MG63 (cell line): ENCODE data around the gene CDH23. TPM values are rescaled to one million over a fixed set of nuclear protein-coding genes. Genes with fewer than 3 reads are reported as not detected.

Experiments used
- DNase-seq: peaks from one replicate; pipeline ENCODE4 v3.0.0-alpha.2; 2020
- H3K27me3 ChIP-seq: fragments of 250-450 bp; sonication (Bioruptor Pico); 2 replicates; pipeline ENCODE4 v1.5.1; 2020; ENCODE audit warnings: mild to moderate bottlenecking, moderate library complexity
- H3K36me3 ChIP-seq: fragments of 250-450 bp; sonication (Bioruptor Pico); 2 replicates; pipeline ENCODE4 v1.5.1; 2020; ENCODE audit warnings: mild to moderate bottlenecking, moderate library complexity
- H3K4me3 ChIP-seq: fragments of 250-450 bp; sonication (Bioruptor Pico); 2 replicates; pipeline ENCODE4 v1.5.1; 2020; ENCODE audit warnings: mild to moderate bottlenecking, moderate library complexity
- H3K9me3 ChIP-seq: fragments of 250-450 bp; sonication (Bioruptor Pico); 2 replicates; pipeline ENCODE4 v1.5.1; 2020; ENCODE audit warnings: mild to moderate bottlenecking, moderate library complexity
- total RNA-seq: library from RNA; depleted of rRNA; stranded (reverse); fragments of >200 nt; shearing (Covaris generic); gene quantifications from 2 replicates; pipeline ENCODE4 v1.2.3, GENCODE V29; 2014; ENCODE audit warnings: low replicate concordance

The CDH23 gene
- total RNA-seq, 1 experiment from 2014 or later, result 0.07 TPM

DNA sequence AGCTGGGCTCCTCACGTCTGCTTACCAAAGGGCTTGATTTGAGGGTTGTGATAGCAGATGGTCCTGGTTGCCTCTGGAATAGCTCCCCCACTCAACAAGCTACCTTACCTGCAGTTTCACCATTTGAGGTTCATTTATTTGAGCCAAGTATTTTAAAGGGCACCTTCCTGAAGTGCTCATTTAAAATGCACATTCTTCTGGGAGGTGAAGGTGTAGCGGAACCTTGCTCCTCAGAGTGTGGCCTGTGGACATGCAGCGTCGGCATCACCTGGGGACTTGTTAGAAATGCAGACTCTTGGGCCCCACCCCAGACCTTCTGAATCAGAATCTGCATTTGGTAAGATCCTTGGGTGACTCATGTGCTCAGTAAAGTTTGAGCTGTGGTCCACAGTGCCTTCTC, 2.3 kb downstream of the CDH23 start:
- DNase-seq, result no peak
- Histone ChIP-seq H3K9me3 (no peaks in the 10 kb centered on the region), H3K27me3 (peaks cover 25% of the 10 kb centered on the region), H3K36me3 (no peaks in the 10 kb centered on the region), H3K4me3 (no peak overlapping the region)

DNA sequence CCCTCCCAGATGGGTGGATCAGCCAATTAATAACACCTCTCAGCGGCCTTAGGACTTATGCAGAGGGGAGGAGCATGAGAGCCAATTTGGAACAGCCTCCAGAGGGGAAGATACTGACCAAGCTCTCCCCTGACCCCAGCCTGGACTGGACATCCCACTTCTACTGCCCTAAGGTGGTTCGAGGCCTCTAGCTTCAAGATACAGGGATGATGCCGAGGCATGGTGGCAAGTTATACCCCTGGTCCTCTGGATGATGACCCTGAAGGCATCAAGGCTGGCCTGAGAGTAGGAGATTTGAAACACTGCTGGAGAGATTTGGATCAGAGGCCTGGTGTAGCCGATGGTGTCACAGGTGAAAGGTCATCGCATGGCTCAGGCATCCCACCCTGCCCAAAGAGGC, 3.2 kb downstream of the CDH23 start:
- no peaks in the 10 kb centered on the region for H3K36me3 ChIP-seq
- no peak for DNase-seq
- no peak overlapping the region for H3K4me3 ChIP-seq
- H3K9me3 ChIP-seq, result no peaks in the 10 kb centered on the region
- peaks cover 25% of the 10 kb centered on the region for H3K27me3 ChIP-seq

DNA sequence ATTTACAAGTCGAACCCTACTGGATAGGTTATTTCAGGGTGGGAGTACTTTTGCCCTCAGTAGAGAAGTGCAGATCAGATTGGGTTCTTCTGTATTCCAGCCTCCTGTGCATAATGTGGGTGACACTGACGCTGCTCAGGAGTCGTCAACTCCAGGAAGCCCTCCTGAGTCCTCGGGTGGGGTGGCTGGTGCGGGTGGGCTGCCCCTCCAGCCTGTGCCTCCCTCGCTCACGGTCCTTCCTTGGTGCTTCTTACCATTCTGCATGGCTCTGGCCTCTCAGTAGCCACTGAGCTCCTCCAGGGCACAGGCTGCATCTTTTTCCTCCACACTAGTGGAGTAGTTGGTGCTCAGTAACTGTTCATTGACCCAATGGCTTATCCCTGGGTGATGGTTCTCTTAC, 4.3 kb downstream of the CDH23 start:
- H3K36me3 ChIP-seq, result no peaks in the 10 kb centered on the region
- peaks cover 23% of the 10 kb centered on the region for H3K27me3 ChIP-seq
- no peaks in the 10 kb centered on the region for H3K9me3 ChIP-seq
- no peak for DNase-seq
- H3K4me3 ChIP-seq, result no peak overlapping the region

DNA sequence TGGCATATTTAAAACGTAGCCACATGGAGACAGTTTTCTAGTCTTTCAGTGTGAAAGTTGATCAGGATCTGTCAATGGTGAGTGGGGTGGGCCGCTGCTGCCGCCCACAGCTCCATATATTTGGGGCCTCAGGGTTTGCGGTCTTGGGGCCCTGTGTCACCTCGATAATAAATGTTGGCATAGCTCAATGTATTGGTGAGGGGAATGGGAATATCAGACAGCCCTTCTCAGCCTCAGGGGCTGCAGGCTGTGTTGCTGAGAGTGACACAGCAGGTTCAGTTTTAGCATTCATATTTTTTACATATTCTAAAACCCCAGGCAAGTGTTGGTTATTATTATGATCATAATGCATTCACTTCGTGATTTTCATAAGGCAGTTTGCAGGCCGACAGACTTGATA, 5.3 kb downstream of the CDH23 start:
- no peak overlapping the region for H3K4me3 ChIP-seq
- DNase-seq, result no peak
- H3K36me3 ChIP-seq, result no peaks in the 10 kb centered on the region
- no peaks in the 10 kb centered on the region for H3K9me3 ChIP-seq
- peaks cover 22% of the 10 kb centered on the region for H3K27me3 ChIP-seq

DNA sequence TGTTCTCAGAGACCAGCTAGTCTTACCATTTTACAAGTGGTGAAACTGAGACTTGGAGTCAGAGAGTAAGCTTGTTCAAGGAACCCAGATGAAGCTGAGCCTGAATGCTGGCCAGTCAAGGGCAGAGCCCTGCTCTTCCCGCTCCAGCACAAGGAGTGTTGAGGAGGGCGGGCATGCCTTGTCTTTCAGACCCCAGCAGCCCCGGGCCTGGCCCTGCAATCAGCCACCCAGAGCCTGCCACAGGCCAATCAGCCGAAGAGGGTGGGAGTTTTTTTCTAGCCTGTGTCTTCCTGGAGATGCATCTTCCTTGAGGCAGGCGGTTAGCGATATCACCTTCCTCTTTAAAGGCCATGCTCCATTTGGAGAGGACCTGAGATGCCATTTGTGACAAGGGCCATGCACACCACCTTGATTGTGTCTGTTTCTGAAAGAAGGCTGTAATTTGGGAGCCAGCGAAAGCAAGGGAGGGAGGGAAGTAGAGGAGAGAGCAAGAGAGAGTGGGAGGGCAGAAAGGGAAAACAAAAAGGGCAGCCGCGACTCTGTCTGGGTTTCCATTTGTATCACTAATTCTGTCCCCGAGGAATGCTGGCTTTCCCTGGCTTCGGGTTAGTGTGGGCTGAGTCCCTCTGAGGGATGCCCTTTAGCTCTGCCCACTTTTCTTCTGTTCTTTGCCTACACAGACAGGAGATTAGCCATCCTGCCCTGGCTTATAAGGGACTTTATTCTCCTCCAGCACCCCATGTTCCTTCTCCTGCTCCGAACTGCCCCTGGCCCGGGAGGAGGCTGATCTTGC, 8.0 kb downstream of the CDH23 start:
- Histone ChIP-seq H3K27me3 (no peaks in the 10 kb centered on the region), H3K36me3 (no peaks in the 10 kb centered on the region), H3K9me3 (no peaks in the 10 kb centered on the region), H3K4me3 (no peak overlapping the region)
- DNase-seq, result no peak

DNA sequence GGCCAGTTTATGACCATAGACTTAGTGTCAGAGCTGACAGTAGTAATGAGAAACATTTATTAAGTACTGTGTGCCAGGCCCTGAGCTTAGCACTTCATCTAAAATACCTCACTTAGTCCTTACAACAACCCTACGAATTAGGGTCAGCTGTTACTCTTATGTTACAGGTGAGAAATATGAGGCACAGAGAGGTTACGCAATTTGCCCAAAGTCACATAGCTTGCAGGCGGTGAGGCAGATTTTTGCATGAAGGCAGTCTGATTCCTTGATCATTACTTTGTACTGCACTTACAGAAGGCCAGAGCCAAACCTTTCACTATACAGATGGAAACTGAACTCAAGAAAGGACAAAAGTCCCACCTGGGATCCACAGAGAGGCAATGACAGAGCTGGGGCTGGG, 10.2 kb downstream of the CDH23 start:
- Histone ChIP-seq H3K27me3 (no peaks in the 10 kb centered on the region), H3K36me3 (no peaks in the 10 kb centered on the region), H3K4me3 (no peak overlapping the region), H3K9me3 (peaks cover 9% of the 10 kb centered on the region)
- DNase-seq, result no peak

DNA sequence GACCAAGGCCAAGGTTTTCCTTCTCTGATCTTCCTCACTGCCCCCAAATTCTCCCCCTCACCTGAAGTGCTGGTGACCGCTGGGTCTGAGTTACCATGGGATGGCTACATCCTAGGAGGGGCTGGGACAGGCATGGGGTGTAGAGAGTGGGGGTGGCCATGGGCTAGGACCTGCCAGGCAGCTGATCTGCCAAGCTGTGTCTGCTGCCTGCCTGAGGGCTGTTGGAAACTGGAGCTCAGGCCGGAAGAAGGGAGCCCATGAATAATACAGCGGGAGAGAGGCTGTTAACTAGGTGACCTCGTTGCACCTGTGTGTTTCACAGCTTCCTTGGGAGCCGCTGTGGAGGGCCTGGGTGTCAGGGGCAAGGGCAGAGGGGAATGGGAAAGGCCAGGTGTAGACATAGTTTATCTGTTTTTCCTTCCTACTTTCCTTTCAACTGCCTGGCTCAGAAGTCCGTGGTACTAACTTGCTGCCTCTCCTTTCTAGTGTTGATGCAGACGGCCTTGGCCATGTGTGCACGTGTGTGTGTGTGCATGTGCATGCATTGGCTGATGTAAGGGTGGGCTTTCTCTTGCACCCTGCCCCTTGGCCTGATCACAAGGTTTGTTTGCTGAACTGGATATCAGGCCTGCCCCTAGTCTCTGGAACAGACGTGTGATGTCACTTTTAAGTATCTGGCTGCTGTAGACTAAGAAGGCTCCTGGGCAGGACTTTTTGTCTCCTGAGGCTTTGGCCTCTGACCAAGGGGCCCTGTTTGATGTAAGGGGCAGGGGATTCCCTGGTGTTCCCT, 11.9 kb downstream of the CDH23 start:
- peaks cover 3% of the 10 kb centered on the region; the same call in 1 of the 2 replicates for H3K27me3 ChIP-seq
- no peak for DNase-seq
- no peak overlapping the region for H3K4me3 ChIP-seq
- H3K36me3 ChIP-seq, result no peaks in the 10 kb centered on the region
- H3K9me3 ChIP-seq, result peaks cover 11% of the 10 kb centered on the region

DNA sequence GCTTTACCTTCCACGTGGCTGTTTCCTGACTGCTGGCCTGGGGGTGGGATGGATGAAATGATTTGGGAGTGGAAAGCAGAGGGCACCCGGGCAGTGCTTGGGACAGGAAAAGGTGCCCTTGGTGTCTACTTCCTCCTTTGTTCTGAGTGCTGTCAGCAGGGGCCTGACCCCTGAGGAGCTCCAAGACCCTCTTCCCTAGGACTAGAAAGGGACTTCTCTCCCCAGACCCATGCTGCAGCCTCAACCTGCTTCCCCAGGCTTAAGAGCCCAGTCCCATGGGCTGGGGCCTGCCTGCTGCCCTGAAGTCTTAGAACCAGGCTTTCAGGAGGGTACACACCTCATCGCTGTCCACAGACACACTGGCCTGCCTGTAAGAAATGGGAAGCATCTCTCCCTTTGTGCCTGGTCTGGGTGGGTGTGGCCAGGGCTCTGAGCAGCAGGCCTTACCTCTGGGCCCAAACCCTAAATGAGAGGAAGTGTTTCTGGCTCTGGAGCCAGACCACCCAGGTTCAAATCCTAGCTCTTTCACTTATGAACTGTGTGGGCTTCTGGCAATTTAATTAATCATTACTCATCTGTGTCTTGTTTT, 12.9 kb downstream of the CDH23 start:
- Histone ChIP-seq H3K9me3 (peaks cover 11% of the 10 kb centered on the region), H3K36me3 (no peaks in the 10 kb centered on the region), H3K27me3 (peaks cover 3% of the 10 kb centered on the region; the same call in 1 of the 2 replicates), H3K4me3 (no peak overlapping the region)
- no peak for DNase-seq

DNA sequence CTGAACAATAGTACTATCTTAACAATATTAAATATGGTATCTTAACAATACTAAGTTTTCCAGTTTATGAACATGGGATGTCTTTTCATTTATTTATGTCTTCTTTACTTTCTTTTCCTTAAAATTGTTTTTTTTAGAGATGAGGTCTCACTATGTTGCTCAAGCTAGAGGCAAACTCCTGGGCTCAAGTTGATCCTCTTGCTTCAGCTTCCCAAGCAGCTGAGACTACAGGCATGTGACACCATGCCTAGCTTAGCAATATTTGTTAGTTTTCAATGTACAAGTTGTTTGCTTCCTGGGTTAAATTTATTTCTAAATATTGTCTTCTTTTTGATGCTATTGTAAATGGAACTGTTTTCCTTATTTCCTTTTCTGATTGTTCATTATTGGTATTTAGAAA, 16.9 kb downstream of the CDH23 start:
- Histone ChIP-seq H3K4me3 (no peak overlapping the region), H3K36me3 (no peaks in the 10 kb centered on the region), H3K9me3 (peaks cover 11% of the 10 kb centered on the region), H3K27me3 (peaks cover 6% of the 10 kb centered on the region; the same call in 1 of the 2 replicates)
- no peak for DNase-seq

DNA sequence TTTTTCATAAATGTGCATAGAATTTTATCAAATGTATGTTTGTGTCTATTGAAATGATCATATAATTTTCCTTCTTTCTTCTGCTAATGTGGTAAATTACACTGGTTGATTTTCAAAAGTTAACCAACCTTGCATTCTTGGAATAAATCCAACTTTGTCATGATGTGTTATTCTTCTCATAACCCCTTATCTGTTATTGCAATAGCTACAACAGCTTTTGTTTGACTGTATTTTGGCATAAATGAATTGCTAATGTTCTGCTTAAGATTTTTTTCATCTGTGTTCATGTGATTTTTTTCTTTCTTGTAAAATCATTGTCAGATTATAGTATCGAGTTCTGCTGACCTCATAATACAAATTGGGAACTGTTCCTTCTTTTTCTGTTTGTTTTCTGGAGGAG, 17.6 kb downstream of the CDH23 start:
- no peak for DNase-seq
- Histone ChIP-seq H3K36me3 (no peaks in the 10 kb centered on the region), H3K27me3 (peaks cover 6% of the 10 kb centered on the region; the same call in 1 of the 2 replicates)

DNA sequence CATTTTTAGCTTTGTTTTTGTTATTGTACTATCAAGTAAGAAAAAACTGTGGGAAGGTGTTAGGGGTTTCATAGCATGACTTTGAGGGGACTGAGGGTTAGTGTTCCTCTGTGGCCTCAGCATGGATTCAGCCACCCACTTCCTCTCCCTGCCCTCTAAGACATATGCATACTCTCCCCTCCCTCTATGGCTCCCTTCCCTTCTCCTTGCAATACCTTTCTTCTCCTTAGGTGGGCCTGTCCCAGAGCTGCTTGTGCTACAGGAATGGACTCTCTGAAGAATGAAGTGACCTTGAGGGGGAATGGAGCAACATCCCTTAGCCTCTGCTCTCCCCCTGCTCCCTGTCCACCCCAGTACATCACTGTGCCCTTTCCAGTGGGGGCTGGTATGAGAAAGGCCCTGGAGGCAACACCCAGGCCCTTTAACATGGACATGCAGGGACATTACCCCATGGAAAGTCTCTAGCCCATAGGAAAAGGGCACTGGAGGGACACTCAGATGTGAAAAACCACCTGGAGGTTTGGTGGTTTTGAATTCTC, 22.4 kb downstream of the CDH23 start:
- H3K27me3 ChIP-seq, result 0 out of 2 replicates have a peak, but pooled peaks cover 2% of the 10 kb centered on the region
- DNase-seq, result no peak

More for the DNA sequence above, 17.6 kb downstream of the CDH23 start:
- peaks cover 11% of the 10 kb centered on the region for H3K9me3 ChIP-seq
- H3K4me3 ChIP-seq, result no peak overlapping the region

DNA sequence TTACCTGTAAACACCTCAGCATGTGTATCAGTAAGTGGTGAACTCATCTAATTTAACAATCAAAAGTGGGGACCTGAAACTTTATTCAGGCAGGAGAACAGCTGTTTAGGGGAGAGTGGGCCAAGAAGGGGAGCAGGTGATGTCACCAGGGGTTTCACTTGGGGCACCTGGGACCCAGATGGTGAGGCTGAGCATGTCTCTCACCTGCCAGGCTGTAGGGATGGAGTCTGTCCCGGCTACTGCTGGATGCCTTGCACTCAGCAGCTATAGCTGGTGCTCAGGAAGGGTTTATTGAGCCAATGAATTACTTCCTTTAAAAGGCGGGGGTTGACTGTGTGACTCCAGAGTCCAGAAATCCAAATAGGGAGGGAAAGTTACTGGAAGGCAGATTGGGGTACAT, 23.0 kb downstream of the CDH23 start:
- H3K9me3 ChIP-seq, result no peaks in the 10 kb centered on the region
- 0 out of 2 replicates have a peak, but pooled peaks cover 2% of the 10 kb centered on the region for H3K27me3 ChIP-seq
- H3K36me3 ChIP-seq, result no peaks in the 10 kb centered on the region
- no peak for DNase-seq
- no peak overlapping the region for H3K4me3 ChIP-seq

More for the DNA sequence above, 22.4 kb downstream of the CDH23 start:
- H3K9me3 ChIP-seq, result no peaks in the 10 kb centered on the region
- H3K4me3 ChIP-seq, result no peak overlapping the region
- no peaks in the 10 kb centered on the region for H3K36me3 ChIP-seq

DNA sequence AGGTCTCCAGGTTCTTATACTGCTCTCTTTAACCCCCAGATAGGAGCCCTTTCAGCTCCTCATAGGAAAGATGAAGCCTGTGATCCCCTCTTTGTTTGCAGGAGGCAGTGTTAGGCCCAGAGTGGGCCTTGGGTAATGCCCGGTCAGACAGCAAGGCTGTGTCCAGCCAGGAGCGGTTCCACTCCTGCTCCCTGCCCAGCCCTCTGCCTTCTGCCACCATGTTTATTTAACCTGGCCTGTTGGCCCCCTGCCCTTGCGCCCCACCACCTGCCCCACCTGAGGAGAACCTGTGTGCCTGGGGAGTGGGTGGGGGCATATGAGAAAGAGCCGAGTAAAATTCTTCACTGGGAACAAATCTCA, 24.3 kb downstream of the CDH23 start:
- Histone ChIP-seq H3K36me3 (no peaks in the 10 kb centered on the region), H3K4me3 (no peak overlapping the region), H3K9me3 (no peaks in the 10 kb centered on the region), H3K27me3 (no peaks in the 10 kb centered on the region)
- DNase-seq, result no peak

DNA sequence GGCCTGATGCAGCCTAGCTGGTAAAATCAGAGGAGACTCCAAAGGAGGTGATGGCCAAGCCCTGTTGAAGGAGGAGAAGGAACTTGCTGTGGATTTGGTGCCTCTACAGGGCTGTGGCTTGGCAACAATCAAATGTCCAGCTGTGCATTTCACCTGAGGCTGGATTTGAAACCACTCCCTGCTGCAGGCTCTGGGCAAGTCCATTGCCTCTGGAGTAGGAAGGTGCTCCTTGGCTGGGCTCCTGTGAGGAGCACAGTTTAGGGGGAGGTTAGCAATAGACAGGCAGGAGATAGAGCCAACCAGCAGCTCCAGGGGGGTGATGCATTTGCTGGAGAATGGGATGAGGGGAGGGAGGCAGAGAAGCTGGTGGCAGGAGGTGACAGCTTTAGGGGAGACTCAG, 26.5 kb downstream of the CDH23 start:
- DNase-seq, result no peak
- H3K27me3 ChIP-seq, result no peaks in the 10 kb centered on the region
- H3K36me3 ChIP-seq, result no peaks in the 10 kb centered on the region
- H3K9me3 ChIP-seq, result no peaks in the 10 kb centered on the region
- no peak overlapping the region for H3K4me3 ChIP-seq

DNA sequence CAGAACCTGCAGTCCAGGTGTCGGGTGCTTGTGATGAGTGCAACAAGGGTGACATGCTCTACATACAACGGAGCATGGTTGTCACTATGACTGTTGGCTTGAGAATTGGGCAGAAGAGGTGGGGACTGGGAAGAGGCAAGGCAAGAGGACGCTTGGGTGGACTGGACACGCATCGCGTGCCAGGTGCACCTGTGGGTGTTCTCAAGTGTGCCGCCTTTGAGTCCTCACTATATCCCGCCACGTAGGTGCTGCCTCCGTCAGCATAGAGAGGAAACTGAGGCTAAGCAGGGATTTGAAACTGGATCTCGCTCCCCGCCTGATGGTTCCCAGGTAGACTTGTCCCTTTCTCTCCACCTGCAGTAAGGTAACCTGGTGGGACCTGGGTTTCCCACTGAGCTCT, 27.2 kb downstream of the CDH23 start:
- Histone ChIP-seq H3K36me3 (no peaks in the 10 kb centered on the region), H3K27me3 (no peaks in the 10 kb centered on the region)
- DNase-seq, result no peak

DNA sequence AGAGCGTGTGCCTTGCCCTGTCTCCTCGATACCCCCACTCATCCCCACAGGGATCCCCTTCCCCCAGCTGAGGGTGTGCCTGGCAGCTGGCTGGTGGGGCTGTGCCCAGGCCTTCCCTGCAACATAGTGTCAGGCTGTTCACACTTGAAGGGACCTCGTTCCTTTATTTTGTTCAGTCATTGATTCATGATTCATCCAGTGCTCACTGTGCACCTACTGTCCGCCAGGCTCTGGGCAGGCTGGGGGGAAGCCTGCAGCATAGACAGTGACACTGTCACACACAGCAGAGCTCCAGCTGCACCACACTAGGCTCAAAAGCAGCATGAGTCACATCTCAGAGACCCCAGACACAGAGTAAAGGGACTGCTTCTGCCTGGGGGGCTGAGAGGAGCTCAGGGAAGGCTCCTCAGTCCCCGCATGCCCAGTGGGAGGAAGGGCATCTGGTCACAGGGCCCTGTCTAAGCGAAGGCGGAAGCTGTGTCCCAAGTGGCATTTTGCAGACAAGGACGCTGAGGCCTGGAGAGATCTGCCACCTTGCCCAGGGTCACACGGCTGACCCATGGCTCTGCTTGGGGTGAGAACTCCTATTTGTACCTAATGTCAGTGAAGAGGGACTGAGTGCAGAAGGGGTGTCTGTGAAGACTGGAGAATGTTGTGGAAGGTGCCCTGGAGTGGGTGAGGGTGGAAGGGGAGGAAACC, 27.9 kb downstream of the CDH23 start:
- no peaks in the 10 kb centered on the region for H3K9me3 ChIP-seq
- DNase-seq, result no peak
- no peaks in the 10 kb centered on the region for H3K27me3 ChIP-seq
- H3K4me3 ChIP-seq, result no peak overlapping the region
- no peaks in the 10 kb centered on the region for H3K36me3 ChIP-seq

More for the DNA sequence above, 27.2 kb downstream of the CDH23 start:
- H3K9me3 ChIP-seq, result no peaks in the 10 kb centered on the region
- no peak overlapping the region for H3K4me3 ChIP-seq
